Measurements from ENCODE around the gene FLNB.

Gene FLNB

GRCh38 chr3:58099865-58100264 is 91.6 kb downstream of the FLNB start:
- FAIRE-seq (no peak), DNase-seq (ENCODE audit: extremely low spot score, insufficient read length, low read depth) (no peak)

- DNase-seq (ENCODE audit: extremely low spot score, insufficient read length, low read depth): no peak
- no peak for FAIRE-seq
Measured at GRCh38 chr3:58101499-58102389, 93.5 kb downstream of the FLNB start.

DNA sequence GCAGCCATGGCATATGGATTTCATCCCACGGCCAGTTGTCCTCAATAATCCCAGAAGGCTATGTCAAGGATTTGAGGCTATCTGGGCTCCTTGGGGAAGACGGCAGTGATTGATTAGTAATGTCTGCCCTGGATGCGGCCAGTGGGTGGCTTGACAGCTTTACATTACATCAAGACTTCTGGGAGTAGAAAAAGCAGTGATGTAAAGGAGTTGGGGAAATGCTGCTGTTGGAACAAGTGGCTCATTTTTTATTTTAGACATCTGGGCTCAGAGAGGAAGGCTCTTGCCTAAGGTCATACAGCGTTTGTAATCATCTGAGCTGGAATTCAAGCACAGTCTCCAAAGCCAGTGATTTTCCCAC is 94.1 kb downstream of the FLNB start:
- no peak for FAIRE-seq

DNA sequence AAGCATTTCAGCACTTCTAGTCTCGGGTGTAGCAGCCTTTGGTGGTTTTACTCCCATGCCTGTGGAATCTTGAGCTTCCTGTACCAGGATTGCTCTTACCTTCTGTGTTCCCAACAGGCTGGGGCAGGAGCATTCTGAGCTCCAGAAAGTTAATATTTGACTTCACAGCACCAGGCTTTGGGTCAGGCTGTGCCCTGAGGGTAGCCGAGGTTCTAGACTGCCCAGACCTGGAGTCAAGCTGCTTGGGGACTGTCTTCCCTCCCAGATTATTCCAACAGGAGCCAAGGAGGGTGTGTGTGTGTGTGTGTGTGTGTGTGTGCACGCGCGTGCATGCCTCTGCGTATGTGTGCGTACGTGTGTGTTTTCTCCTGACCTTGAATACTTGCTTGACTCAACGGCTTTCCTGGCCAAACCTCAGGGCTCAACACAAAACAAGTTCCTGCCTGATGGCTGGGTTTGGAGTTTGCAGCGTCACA is 94.8 kb downstream of the FLNB start:
- DNase-seq (ENCODE audit: extremely low spot score, insufficient read length, low read depth) (no peak), FAIRE-seq (no peak)

More for the DNA sequence above, 94.1 kb downstream of the FLNB start:
- no peak for DNase-seq (ENCODE audit: extremely low spot score, insufficient read length, low read depth)

DNA sequence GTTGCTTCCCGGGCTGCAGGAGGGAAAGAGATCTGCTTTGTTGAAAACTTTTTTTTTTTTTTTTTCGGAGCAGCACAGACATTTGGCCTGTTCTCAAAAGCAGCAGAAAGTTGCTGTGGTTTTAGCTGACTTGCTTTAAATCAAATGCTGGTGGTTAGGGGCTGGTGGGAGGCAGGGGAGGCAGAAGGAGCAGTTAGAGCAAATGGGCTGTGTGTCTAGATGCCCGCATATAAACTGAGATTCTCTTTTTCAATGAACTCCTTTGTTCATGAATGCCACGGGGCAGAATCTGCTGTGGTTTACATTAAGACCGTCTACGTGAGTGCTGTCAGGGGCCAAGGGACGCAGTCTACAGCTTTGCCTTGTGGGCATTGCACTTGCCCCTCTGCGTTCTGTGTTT is 95.9 kb downstream of the FLNB start:
- DNase-seq (ENCODE audit: extremely low spot score, insufficient read length, low read depth) (no peak), FAIRE-seq (no peak)

GRCh38 chr3:58104712-58105111 is 96.5 kb downstream of the FLNB start:
- DNase-seq (ENCODE audit: extremely low spot score, insufficient read length, low read depth): no peak
- no peak for FAIRE-seq

DNA sequence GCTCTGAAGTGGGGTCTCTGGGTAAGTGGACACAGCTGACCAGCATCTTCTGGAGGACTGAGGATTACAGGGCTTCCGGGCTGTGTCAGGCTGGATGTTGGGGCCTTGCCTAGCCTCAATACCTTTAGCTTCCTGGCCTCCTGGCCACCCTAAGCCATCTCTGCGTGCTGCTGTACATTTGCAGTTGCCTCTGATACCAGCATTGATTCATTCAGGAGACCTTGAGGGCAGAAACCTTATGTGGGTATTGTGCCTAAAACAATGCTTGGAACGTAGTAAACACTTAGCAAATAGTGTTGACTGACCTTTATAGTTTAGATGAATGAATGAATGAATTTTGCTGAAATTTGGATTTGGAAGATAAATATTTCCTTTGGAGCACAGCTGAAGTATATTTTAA is 97.0 kb downstream of the FLNB start:
- FAIRE-seq (no peak), DNase-seq (ENCODE audit: extremely low spot score, insufficient read length, low read depth) (no peak)

DNA sequence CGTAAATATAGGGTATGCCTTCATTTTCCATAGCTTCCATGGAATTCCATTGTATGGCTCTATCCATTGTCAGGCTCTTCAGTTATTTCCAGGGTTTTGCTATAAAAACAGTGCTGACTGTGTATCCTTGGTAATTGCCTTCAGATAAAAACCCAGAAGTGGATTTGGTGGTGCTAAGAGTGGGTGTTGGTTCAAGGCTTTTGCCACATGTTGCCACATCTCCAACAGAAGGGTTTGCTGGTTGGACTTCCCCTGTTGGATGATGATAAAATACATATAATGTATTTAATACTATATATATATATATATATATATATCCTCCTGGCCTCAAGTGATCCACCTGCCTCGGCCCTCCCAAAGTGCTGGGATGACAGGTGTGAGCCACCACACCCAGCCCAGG is 97.8 kb downstream of the FLNB start:
- FAIRE-seq: no peak

DNA sequence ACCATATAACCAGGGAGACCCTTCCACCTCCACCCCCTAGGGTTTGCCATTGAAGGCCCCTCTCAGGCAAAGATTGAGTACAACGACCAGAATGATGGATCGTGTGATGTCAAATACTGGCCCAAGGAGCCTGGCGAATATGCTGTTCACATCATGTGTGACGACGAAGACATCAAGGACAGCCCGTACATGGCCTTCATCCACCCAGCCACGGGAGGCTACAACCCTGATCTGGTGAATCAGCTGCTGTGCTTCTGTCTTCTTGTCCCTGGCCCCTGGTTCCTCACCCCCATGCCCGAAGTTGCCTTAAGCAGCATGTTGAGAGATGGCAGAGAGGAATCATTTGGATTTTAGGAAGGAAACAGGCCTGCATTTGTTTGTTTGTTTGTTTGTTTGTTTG is 98.4 kb downstream of the FLNB start:
- DNase-seq (ENCODE audit: extremely low spot score, insufficient read length, low read depth): no peak
- FAIRE-seq: no peak

More for the DNA sequence above, 97.8 kb downstream of the FLNB start:
- DNase-seq (ENCODE audit: extremely low spot score, insufficient read length, low read depth): no peak

DNA sequence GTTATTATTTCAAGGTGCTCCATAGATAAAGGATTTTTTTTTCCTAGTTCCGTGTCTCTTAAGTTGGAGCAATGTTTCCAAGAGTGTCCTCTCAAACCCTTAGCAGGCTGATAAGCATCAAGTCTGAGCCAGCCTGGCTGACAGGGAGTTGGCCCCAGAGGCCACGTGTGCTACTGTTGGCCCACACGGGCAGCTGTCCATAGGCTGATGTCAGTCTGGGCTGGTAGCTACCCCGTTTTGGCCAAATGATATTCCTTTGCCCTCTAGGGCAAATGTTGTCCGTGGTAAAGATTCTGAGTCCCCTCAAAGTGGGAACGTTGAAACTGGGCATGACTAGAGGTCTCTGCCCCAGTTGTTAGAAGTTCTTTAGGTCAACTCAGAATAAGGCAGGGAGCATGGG is 99.4 kb downstream of the FLNB start:
- FAIRE-seq: no peak

GRCh38 chr3:58109752-58110151 is 101.5 kb downstream of the FLNB start:
- DNase-seq (ENCODE audit: extremely low spot score, insufficient read length, low read depth) (no peak), FAIRE-seq (no peak)

More for the DNA sequence above, 99.4 kb downstream of the FLNB start:
- no peak for DNase-seq (ENCODE audit: extremely low spot score, insufficient read length, low read depth)

GRCh38 chr3:58111513-58112184 is 103.4 kb downstream of the FLNB start:
- peak; percentile 28 for DNase-seq (ENCODE audit: extremely low spot score, insufficient read length, low read depth)
- peak; percentile 63 for FAIRE-seq

GRCh38 chr3:58112185-58112535 is 103.9 kb downstream of the FLNB start:
- DNase-seq (ENCODE audit: extremely low spot score, insufficient read length, low read depth): no peak
- FAIRE-seq: no peak

GRCh38 chr3:58115175-58115574 is 107.0 kb downstream of the FLNB start:
- DNase-seq (ENCODE audit: extremely low spot score, insufficient read length, low read depth) (no peak), FAIRE-seq (no peak)

- peak; percentile 89 for FAIRE-seq
- peak; percentile 42 for DNase-seq (ENCODE audit: extremely low spot score, insufficient read length, low read depth)
Measured at GRCh38 chr3:58116161-58116955, 108.1 kb downstream of the FLNB start.

DNA sequence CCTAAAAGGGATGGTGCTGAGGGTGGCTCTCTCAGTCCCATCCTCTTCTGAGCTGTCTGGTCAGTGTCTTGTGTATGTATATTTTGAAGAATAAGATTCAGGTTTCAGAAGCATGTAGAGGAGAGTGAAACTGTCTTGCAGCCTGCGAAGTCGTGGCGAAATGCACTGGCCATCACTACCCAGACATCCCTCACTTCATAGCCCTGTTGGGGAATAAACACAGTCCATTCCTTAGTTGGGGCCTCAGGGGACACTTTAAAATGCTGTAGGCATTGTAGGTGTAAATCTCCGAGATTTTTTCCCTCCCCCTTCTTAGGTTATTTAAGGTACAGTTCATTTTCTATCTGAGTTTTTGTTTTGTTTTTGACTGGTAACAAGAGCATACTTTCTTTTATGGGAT is 108.8 kb downstream of the FLNB start:
- FAIRE-seq (no peak), DNase-seq (ENCODE audit: extremely low spot score, insufficient read length, low read depth) (no peak)

GRCh38 chr3:58117561-58118181 is 109.4 kb downstream of the FLNB start:
- FAIRE-seq: no peak
- no peak for DNase-seq (ENCODE audit: extremely low spot score, insufficient read length, low read depth)

DNA sequence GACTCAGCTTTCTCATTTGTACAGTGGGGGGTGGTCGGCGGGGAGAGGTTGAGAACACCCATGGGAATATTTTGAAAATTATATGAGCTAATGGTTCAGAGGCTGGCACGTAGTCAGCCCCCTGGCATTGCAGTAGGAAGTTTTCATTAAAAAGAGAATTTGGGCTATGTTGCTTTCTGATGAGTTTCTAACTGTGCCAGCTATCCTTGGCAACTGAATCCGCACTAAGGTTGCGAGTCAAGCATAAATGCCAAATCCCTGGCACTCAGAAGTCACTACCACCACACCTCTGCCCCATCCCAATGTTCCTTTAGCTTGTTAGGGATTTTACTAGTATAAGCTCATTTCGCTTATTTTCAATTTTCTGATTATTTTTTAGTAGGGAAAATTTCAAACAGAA is 111.0 kb downstream of the FLNB start:
- DNase-seq (ENCODE audit: extremely low spot score, insufficient read length, low read depth) (no peak), FAIRE-seq (no peak)

DNA sequence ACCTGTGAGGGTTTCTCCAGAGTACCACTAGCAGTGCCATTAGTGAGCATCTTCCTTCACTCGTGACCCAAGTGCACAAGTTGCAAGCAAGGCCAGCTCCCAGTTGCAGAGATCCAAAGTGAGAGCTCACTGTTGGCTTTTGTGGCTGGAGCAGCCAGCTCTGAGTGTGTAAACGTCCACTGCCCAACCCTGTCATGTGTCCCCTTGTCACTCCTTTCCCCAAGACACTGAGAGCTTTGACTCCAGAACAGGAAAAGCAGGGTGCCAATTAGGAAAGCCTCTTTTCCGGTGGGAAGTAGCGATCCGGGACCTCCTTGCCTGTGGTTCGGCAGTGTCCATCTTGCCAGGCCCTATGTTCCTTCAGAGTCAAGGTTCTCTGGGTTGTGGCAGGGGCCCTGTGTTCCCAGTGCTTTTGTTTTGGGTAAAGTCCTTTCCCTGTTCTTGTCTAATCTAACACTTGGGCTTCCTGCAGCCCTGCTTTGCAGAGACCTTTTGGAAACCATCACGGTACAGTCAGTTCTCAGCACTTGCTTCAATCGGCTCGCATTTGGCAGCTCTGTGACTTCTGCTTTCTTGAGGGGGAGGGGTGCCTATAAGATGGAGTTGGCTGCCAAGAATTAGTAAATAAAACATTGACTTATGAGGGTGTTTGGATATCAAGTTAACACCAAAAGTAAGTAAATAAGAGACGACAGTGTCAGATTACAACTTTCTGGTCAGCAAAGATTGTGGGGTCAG is 112.0 kb downstream of the FLNB start:
- no peak for DNase-seq (ENCODE audit: extremely low spot score, insufficient read length, low read depth)
- FAIRE-seq: no peak

DNA sequence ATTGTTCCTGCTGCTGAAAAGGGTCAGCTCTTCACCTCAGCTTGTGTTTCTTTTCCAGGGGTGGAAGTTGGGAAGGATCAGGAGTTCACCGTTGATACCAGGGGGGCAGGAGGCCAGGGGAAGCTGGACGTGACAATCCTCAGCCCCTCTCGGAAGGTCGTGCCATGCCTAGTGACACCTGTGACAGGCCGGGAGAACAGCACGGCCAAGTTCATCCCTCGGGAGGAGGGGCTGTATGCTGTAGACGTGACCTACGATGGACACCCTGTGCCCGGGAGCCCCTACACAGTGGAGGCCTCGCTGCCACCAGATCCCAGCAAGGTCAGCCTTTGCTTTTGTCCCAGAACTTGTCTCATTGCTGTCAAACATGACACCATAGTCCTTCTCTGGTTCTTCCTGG is 113.0 kb downstream of the FLNB start:
- FAIRE-seq (no peak), DNase-seq (ENCODE audit: extremely low spot score, insufficient read length, low read depth) (no peak)
